K562 treated with DMSO at 1 percent for 4 hours (cell line): Measurements from ENCODE around the gene MAGEF1. TPM values are rescaled to one million over a fixed set of nuclear protein-coding genes. Genes with fewer than 3 reads are reported as not detected.

Experiments
- total RNA-seq: library from RNA; unstranded; fragments of 300-600 nt; gene quantifications from 2 replicates; pipeline ENCODE4 v1.2.3, GENCODE V29; 2022; ENCODE audit not compliant: insufficient read depth

The MAGEF1 gene
- total RNA-seq, result 28.3 and 32.2 TPM in 2 replicates

DNA sequence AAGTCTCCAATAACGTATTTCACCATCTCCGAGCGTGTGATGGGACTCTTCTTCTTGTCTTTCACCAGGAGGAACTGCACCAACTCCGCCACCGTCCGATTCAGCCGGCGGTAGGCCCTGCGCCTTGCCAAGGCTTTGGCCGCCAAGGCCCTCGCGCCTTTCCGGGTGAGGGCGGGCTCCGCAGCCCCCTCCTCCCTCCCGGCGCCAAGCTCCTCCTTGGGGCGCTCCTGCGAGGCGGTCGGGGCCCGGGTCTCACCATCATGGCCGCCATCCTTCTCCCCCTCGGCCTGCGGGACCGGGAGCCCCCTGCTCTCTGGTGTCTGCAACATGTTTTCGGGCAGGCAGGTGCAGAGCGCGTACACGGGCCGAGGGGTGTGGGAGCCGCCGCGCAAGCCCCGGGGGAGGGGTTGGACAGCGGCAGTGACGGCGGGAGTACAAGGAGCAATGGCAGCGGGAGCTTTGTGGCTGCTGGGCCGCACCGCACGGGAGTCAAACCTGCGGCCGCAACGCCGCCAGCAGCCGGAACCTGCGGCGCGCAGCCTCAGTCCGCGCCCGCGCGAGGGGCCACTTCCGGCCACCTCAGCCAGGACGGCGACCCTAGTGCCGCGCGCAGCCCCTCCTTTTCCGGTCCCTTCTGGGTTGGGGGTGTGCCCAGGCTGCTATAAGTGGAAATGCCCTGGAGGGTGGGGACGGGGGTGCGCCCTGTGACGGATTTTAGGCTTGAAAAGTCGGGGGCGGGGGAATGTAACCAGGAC, at the start of gene MAGEF1:
TSS of gene MAGEF1 (minus strand) at position 572 of the 755 bp plus-strand sequence. CDS start at position 329, 243 bp downstream.

Other genes starting within 250 kb of the MAGEF1 start
- not detected in 2 replicates for gene EPHB3, start 150.3 kb downstream of the MAGEF1 start, total RNA-seq
- 6.4 and 14.2 TPM in 2 replicates for gene VPS8, start 100.1 kb upstream of the MAGEF1 start, total RNA-seq